GM12892 (cell line): ENCODE results near the gene KIF25.

Experiments
- DNase-seq: peaks from one replicate; pipeline ENCODE4 v3.0.0; 2011; ENCODE audit not compliant: insufficient read length
- FAIRE-seq: peaks from 2 replicates; lab custom pipeline; 2011; peaks lifted over from hg19 to GRCh38; lab: Jason Lieb, UNC
- POLR2A ChIP-seq: IDR thresholded peaks from 2 replicates; pipeline ENCODE4 v1.6.1; 2011; ENCODE audit warnings: low read depth, low read length, control low read depth
- POLR2AphosphoS5 ChIP-seq: IDR thresholded peaks from 2 replicates; pipeline ENCODE4 v1.6.1; 2011; ENCODE audit warnings: low read depth, low read length, control low read depth
- TAF1 ChIP-seq: IDR thresholded peaks from 2 replicates; pipeline ENCODE4 v1.6.1; 2011; ENCODE audit warnings: low read depth, mild to moderate bottlenecking, control low read depth, low read length, borderline replicate concordance

KIF25 gene

DNA sequence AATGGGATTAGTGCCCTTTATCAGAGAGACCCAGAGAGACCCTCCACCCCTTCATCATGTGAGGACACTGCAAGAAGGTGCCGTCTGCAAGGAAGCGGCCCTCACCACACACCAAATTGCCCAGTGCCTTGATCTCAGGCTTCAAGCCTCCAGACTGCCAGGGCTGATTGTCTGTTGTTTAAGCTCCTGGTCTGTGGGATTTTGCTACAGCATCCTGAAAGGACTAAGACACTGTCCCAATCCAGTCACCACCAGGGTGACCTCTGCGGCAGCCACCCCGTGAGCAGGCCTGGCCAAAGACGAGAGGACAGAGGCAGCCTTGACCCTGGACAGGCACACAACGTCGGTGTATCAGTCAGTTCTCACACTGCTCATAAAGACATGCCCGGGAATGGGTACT, 95.1 kb downstream of the KIF25 start:
- DNase-seq, result no peak
- TF ChIP-seq POLR2AphosphoS5 (no peak), POLR2A (no peak), TAF1 (no peak)
- FAIRE-seq, result no peak

DNA sequence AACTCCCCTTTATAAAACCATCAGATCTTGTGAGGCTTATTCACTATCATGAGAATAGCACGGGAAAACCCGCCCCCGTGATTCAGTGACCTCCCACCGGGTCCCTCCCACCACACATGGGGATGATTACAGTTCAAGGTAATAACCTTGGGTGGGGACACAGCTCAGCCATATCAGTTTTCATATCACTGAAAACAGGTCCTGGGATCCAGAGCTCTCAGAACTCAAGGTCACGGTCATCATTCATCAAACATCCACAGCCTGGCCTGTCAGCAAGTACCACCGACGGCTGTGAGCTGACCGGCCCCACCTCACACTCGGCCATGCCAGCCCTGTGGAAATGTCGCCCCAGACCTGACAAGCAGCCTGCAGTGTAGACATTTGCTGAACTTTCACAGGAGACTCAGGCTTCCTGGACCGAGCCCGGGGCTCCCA, 95.6 kb downstream of the KIF25 start:
- no peak for FAIRE-seq
- TF ChIP-seq POLR2AphosphoS5 (no peak), POLR2A (no peak), TAF1 (no peak)
- DNase-seq, result no peak

DNA sequence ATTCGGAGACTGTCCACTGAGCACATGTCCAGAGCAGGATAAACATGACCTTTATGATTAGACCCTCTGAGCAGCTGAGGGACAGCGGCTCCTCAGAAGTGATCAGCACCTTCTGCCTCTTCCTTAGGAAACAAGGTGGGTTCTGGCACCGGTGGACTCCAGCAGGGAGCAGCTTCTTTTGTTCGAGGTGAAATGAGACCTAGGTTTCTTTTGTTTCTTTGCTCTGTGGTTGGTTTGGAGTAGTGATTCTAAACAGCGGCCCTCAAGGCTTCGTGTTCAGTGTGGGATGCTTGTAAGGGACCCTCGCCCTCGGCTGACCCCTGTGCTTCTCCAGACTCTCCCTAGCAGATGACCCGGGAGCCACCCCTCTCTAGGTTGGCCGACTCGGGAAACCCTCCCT, 96.2 kb downstream of the KIF25 start:
- DNase-seq (no peak), FAIRE-seq (no peak)
- no peak for TF ChIP-seq TAF1
- TF ChIP-seq POLR2AphosphoS5, result no peak
- TF ChIP-seq POLR2A, result no peak
